Activated T-cell treated with anti-CD3 and anti-CD28 coated beads, Interleukin-2, amount 50 U/mL, for 24 hours (primary cell): ENCODE data around the gene RGS19.

Experiments
- DNase-seq: peaks from one replicate; pipeline ENCODE4 v3.0.0-alpha.2; 2020
- H3K27ac Mint-ChIP-seq: 2 replicates; pipeline ENCODE4 v1.8.0; 2020; ENCODE audit warnings: mild to moderate bottlenecking, mixed read lengths
- H3K27me3 Mint-ChIP-seq: 2 replicates; pipeline ENCODE4 v1.8.0; 2020; ENCODE audit warnings: mixed read lengths
- H3K36me3 Mint-ChIP-seq: 2 replicates; pipeline ENCODE4 v1.8.0; 2020; ENCODE audit warnings: low read depth, mixed read lengths
- H3K4me1 Mint-ChIP-seq: 2 replicates; pipeline ENCODE4 v1.8.0; 2020; ENCODE audit warnings: low read depth, mixed read lengths
- H3K4me3 Mint-ChIP-seq: 2 replicates; pipeline ENCODE4 v1.8.0; 2020; ENCODE audit warnings: mild to moderate bottlenecking, moderate library complexity, mixed read lengths
- H3K9me3 Mint-ChIP-seq: 2 replicates; pipeline ENCODE4 v1.8.0; 2020; ENCODE audit warnings: mixed read lengths

The RGS19 gene

DNA sequence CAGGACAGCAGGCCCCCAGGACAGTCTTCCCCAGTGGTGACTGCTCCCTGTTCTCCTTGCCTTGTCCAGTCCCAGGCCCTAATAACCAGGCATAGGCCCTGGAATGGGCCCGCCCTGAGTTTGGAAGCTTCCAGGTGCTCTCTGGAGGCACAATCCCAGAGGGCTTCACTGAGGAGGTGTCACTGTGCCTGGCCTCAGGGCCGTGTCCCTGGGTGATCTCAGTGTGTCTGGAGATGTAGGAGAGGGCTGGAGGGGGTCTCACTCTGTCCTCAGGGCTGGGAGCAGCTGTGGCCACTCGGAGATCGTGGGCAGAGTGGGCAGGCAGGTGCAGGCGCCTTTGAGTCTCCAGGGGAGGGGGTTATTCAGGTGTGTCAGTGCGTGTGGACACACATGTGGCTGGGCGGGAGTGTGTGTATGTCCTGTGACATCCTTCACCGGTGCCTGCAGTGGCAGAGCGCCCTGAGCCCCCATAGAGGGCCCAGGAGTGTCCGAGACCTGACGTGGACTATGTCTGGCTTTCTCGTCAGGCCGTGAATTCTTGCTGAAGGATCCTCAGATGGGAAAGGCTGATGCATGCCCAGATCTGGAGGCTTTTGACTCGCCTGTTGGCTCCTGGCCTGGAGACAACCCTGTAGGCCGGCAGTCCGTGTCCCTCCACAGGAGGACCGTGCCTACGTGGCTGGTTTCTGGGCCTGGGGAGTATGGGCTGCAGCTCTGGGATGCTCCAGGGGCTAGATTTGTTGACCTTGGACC is 33.5 kb upstream of the RGS19 start:
- no peaks in the 10 kb centered on the region for H3K9me3 Mint-ChIP-seq
- H3K27ac Mint-ChIP-seq, result no peak overlapping the region
- DNase-seq, result peak; percentile 19
- no peak overlapping the region for H3K4me3 Mint-ChIP-seq
- H3K36me3 Mint-ChIP-seq, result no peaks in the 10 kb centered on the region
- no peaks in the 10 kb centered on the region for H3K4me1 Mint-ChIP-seq
- no peaks in the 10 kb centered on the region for H3K27me3 Mint-ChIP-seq

DNA sequence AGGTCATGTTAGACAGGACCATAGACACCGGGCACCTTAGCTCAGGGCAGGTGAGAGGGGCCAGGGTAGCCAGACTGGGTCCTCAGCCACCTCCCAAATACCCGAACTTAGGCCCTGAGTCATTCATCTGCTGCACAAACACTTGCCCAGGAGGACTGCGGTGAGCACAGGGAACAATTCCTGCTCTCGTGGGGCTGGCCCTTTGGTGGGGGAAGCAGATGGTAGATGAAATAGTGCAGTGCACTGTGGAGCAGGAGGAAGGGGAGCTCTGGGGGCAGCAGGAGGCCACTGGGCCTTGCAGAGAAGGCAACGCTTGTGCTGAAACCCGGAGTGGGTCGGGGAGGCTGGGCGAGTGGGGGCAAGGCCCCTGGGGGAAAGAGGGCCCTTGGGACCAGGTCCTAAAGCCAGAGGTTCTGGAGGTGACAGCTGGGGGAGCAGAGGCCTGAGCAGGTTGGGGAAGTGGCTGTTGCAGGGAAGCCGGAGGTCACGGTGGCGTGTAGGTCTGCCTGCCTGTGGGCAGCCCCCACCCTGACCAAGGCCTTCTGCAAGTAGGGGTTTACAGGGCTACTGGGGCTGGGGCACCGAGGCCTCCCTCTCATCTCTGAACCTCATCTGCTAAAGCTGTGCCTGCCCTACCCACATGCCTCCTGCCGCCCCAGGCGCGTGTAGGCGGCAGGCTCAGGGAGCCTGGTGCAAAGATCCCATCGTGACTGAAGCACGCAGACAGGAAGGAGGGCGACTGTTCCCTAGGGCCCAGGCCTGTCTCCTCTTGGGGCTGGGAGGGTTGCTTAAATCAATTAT is 32.7 kb upstream of the RGS19 start:
- peak; percentile 21 for DNase-seq
- Mint-ChIP-seq H3K36me3 (no peaks in the 10 kb centered on the region), H3K4me3 (no peak overlapping the region), H3K9me3 (no peaks in the 10 kb centered on the region), H3K4me1 (peaks cover 4% of the 10 kb centered on the region), H3K27me3 (no peaks in the 10 kb centered on the region), H3K27ac (no peak overlapping the region)

DNA sequence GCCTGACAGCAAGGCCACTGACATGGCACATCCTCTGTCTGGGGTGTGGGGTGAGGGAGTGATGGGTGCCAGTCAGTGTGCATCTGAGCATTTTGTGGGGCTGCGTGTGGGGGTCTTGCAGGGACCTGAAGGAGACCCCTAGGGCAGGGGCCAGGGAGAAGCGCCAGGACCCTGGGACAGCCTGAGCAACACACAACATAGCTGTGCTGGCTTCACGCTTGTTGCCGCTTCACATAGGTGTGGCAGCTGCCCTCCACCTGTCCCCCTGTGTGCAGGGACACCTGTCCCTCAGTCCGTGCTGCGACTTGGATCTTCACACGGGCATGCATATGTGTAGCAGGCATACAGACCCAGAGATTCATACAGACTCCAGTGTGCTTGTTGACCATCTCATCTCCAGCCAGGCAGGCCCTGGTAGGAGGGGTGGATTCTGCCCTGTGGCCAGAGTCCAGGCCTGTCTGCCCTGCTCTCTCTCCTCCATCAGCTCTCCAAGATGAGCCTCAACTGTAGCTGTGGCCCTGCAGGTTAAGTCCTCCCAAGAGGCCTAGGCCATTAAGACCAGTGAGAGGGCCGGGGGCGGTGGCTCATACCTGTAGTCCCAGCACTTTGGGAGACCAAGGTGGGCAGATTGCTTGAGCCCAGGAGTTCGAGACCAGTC is 31.2 kb upstream of the RGS19 start:
- Mint-ChIP-seq H3K27ac (no peak overlapping the region), H3K4me1 (peaks cover 4% of the 10 kb centered on the region), H3K27me3 (no peaks in the 10 kb centered on the region), H3K4me3 (no peak overlapping the region), H3K9me3 (no peaks in the 10 kb centered on the region), H3K36me3 (no peaks in the 10 kb centered on the region)
- DNase-seq, result peak; percentile 21

DNA sequence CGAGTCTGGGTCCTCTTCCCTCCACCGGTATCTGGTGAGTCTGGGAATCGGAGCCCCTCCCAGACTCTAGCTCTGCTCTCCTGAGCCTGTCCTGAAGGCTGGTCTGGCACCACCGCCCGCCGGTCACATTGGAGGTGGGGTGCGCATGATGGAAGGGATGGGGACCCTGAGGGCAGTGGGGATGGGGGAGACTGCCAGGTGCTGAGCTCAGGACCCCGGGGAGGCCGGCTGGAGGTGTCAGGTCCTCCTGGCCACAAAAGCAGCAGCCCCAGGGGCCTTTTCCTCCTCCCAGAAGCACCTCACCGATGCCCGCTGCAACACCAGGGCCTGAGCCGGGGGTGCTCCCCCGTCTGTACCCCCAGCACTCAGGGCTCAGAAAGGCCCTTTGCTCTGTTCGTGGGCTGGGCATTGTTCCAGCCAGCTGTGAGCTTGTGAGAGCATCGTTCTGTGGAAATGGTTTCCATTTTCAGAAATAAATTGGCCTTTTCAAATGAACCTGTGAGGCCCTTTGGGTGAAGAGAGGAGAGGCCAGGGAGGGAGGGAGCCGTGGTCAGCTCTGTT is 30.6 kb upstream of the RGS19 start:
- H3K4me1 Mint-ChIP-seq, result peaks cover 4% of the 10 kb centered on the region
- H3K36me3 Mint-ChIP-seq, result no peaks in the 10 kb centered on the region
- no peaks in the 10 kb centered on the region for H3K9me3 Mint-ChIP-seq
- H3K27ac Mint-ChIP-seq, result no peak overlapping the region
- peak; percentile 22 for DNase-seq
- no peak overlapping the region for H3K4me3 Mint-ChIP-seq
- H3K27me3 Mint-ChIP-seq, result no peaks in the 10 kb centered on the region

DNA sequence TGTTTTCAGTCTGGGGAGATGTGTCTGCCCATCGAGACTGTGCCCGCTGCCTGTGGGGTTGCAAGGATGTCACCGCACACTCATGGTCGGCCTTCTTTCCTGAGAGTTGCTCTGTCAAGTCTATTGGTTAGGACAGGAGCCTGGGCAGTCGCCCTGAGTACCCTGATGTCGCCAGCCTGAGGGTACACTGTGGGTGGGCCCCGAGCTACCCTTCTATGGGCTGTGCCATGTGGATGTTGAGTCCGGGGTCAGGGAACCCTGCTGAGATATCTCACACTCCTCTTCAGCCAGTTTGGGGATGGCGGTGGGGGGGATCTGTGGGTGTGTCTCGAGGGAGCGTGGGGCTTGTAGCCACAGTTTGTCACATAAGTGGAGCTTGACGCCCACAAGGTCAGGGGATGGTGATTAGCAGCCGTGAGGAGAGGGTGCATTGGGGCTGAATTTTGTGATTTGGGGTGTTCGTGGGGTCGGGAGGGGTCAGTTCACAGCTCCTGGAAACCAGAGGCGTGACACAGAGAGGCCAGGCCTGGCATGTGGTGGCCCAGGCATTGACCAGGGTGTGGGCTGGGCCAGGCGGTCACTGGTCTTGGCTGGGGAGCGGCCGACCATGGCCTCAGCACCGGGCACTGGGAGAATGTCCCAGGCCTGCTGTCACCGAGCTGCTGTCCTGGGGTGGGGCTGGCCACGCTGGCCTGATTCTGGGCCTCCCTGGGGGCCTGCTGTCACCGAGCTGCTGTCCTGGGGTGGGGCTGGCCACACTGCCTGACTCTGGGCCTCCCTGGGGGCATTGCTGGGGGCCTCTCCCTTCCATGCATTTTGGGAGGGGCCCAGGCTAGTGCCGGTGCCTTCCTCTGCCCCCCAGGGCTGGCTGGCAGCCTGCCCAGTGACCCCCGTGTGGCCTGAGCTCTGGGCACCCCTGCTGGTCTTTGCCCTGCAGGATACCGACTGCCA is 29.7 kb upstream of the RGS19 start:
- H3K36me3 Mint-ChIP-seq, result no peaks in the 10 kb centered on the region
- H3K4me1 Mint-ChIP-seq, result peaks cover 4% of the 10 kb centered on the region
- H3K4me3 Mint-ChIP-seq, result no peak overlapping the region
- H3K9me3 Mint-ChIP-seq, result no peaks in the 10 kb centered on the region
- peak; percentile 17 for DNase-seq
- H3K27ac Mint-ChIP-seq, result no peak overlapping the region
- peaks cover 3% of the 10 kb centered on the region for H3K27me3 Mint-ChIP-seq

DNA sequence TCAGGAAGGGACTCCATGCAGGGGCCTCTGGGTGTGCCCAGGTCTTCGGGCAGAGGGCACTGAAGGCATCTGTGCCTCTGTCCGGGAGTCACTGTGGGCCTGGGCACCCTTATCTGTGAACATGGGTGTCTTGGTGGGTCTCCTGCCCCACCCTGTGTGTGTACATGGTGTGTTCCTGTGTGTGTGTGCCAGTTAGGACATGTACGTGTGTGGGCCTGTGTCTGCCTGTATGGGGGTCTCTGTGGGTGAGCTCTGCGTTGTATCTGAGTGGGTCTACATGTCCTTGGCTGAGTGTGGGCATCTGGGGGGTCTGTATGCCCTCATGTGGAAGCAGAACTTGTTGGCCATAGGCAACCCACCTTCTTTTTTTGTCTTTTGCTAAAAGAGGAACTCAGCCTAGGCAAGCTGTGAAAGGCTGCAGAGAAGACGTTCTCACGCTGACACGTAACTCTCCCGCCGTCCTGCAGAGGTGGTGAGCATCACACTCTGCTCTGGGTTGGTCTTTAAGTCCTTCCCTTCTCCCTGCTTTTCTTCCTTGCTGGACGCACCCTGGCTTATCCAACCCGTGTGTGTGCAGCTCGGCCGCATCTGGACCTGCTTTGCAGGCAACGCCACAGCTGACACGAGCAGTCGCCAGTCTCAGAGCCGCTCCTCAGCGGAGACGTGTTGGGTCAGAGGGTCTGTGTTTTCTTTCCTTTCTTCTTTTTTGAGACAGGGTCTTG is 28.6 kb upstream of the RGS19 start:
- H3K27me3 Mint-ChIP-seq, result peaks cover 14% of the 10 kb centered on the region
- no peak overlapping the region for H3K4me3 Mint-ChIP-seq
- peak; percentile 14 for DNase-seq
- no peak overlapping the region for H3K27ac Mint-ChIP-seq
- H3K4me1 Mint-ChIP-seq, result peaks cover 4% of the 10 kb centered on the region
- H3K36me3 Mint-ChIP-seq, result no peaks in the 10 kb centered on the region
- no peaks in the 10 kb centered on the region for H3K9me3 Mint-ChIP-seq

DNA sequence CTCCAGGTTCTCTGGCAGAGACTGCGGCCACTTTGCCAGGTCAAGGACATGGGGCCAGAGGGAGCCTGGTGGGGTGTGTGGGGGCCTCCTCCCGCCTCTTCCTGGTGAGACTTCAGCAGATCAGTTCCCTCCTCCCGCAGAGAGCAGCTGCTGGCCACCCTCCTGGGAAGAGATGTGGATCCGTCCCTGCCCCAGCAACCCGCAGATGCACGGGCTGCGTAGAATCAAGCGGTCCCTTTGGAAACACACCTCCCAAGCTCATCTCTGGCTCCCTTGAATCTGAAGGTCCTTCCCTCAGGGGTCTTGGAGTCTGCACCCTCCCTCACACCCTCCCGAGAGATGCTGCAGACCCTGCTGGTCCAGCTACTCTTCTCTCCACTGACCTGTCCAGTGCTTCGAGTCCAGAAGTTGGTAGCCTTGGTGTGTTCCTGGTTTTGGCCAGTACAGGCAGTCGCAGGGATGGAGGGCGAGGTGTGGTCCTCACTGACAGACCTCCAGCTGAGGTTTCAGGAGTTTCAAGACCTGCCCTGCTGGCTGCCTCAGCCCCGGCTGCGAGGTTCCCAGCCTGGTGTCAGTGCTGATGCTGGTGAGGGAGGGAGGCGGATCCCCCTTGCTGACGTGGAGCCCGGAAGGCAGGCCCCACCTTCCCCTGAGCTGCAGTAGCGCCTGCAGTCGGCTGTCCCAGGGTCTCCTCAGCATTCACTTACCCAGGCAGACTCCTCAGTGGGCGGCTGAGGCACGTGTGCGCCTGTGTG is 27.8 kb upstream of the RGS19 start, which contains the start of gene NPBWR2:
Gene NPBWR2 (minus strand): TSS at position 585 of the 755 bp plus-strand sequence. CDS start 734 bp downstream, outside the sequence.
- peak; percentile 42 for DNase-seq
- peaks cover 7% of the 10 kb centered on the region for H3K4me1 Mint-ChIP-seq
- H3K27ac Mint-ChIP-seq, result no peak within 1 kb of the TSS
- H3K36me3 Mint-ChIP-seq, result no peaks in the 10 kb centered on the region
- peaks cover 18% of the 10 kb centered on the region for H3K27me3 Mint-ChIP-seq
- no peak within 1 kb of the TSS for H3K4me3 Mint-ChIP-seq
- no peaks in the 10 kb centered on the region for H3K9me3 Mint-ChIP-seq

DNA sequence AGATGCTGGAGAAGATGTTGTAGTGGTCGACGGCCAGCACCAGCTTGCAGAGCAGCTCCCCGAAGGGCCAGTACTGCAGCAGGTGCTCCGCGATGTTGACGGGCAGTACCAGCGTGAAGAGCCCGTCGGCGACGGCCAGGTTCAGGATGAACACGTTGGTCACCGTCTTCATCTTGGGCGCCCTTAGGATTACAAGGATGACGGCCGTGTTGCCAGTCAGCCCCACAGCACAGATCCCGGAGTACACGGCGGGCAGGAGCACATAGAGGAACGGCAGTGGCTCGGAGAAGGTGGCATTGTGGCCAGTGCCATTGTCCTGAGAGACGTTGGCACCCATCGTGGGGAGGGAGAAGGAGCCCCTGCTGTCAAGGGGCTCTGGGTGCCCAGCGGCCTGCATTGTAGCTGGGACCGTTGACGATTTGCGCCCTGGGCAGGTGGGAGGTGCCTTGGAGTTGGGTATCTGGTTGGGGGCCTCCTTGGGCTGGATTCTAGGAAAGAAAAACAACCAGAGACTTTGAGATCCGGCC is 27.2 kb upstream of the RGS19 start:
- peak; percentile 16 for DNase-seq

DNA sequence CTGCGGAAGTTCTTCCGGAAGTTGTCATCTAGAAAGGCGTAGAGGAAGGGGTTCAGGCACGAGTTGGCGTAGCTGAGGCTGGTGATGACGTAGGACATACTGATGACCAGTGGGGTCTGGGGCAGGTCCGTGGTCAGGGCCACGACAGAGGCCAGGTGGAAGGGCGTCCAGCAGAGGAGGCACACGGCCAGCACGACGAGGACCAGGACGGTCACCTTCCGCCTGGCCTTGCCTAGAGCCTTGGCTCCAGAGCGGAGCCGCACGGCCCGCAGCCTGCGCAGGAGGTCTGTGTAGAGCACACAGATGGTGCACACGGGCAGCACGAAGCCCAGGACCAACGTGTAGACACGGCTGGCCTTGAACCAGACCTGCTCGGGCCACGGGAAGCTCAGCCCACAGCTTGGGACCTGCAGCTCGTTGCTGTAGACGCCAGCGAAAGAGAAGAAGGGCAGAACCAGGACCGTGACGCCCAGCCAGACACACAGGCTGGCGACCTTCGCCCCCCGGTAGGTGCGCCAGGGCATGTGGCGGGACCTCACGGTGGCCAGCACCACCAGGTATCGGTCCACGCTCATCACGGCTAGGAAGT is 26.6 kb upstream of the RGS19 start:
- H3K4me1 Mint-ChIP-seq, result peaks cover 13% of the 10 kb centered on the region
- no peak overlapping the region for H3K4me3 Mint-ChIP-seq
- no peak overlapping the region for H3K27ac Mint-ChIP-seq
- peak; percentile 25 for DNase-seq
- no peaks in the 10 kb centered on the region for H3K36me3 Mint-ChIP-seq
- no peaks in the 10 kb centered on the region for H3K9me3 Mint-ChIP-seq
- peaks cover 25% of the 10 kb centered on the region for H3K27me3 Mint-ChIP-seq

More for the DNA sequence above, 27.2 kb upstream of the RGS19 start:
- Mint-ChIP-seq H3K4me1 (peaks cover 8% of the 10 kb centered on the region), H3K4me3 (no peak overlapping the region), H3K27ac (no peak overlapping the region), H3K36me3 (no peaks in the 10 kb centered on the region), H3K9me3 (no peaks in the 10 kb centered on the region), H3K27me3 (peaks cover 19% of the 10 kb centered on the region)

DNA sequence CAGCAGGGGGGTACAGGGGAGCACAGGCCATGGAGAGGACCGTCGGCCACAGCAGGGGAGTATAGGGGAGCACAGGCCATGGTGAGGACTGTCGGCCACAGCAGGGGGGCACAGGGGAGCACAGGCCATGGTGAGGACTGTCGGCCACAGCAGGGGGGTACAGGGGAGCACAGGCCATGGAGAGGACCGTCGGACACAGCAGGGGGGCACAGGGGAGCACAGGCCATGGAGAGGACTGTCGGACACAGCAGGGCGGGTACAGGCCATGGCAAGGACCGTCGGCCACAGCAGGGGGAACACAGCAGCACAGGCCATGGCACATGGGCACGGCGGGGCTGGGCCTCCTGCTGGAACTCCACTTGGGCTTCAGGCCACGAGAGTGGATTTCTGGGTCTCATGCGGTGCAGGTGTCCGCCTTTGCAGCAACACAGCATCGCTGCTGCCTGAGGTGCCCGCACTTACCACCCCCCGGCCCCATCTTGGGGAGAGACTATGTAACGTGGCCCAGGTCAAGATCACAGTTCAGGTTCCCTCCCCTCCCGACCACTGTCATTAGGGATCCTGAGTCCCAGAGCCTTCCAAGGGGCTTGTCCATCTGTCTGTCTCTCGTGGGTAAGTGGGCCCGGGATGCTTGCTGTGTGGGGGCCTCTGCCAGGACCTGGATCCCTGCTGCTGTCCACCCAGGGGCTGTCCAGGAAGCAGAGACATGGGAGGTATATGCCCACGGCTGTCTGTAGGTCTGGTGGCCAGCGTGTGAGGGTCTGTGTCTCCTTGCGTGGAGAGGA is 25.5 kb upstream of the RGS19 start:
- peaks cover 21% of the 10 kb centered on the region for H3K4me1 Mint-ChIP-seq
- peaks cover 26% of the 10 kb centered on the region for H3K27me3 Mint-ChIP-seq
- peak; percentile 19 for DNase-seq
- H3K4me3 Mint-ChIP-seq, result no peak overlapping the region
- H3K36me3 Mint-ChIP-seq, result no peaks in the 10 kb centered on the region
- H3K9me3 Mint-ChIP-seq, result no peaks in the 10 kb centered on the region
- H3K27ac Mint-ChIP-seq, result no peak overlapping the region

DNA sequence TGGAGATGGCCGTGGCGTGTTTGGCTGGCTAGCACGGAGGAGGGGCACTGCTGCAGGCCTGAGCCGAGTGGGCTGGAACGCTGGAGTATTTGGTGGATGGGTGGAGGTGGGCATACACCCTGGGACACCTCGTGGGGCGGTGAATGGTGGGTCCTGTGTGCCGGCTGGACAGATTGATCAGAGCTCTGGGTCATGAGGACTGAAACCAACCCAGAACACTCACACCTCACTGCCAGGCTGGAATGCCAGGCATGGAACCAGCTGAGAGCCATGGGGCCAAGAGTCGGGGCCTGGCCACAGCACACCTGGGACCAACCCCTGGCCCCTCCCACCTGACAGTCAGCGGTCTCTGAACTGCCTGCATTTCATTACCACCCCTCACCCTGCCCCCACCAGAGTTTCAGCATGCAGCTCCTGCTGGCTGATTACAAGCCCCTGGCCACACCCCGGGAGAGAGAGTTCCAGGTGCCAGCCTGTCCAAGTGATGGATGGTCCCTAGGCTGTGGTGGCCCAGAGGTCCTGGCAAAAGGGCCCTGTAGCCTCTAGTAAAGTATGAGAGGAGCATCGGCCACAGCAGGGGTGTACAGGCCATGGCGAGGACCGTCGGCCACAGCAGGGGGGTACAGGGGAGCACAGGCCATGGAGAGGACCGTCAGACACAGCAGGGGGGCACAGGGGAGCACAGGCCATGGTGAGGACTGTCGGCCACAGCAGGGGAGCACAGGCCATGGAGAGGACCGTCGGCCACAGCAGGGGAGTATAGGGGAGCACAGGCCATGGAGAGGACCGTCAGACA is 24.8 kb upstream of the RGS19 start:
- Mint-ChIP-seq H3K27ac (no peak overlapping the region), H3K9me3 (no peaks in the 10 kb centered on the region), H3K36me3 (no peaks in the 10 kb centered on the region), H3K4me3 (no peak overlapping the region), H3K4me1 (peaks cover 21% of the 10 kb centered on the region), H3K27me3 (peaks cover 26% of the 10 kb centered on the region)
- DNase-seq, result peak; percentile 17
